ENCODE data around the gene CISD1.

GRCh38 chr10:58267713-58268453 is 1.1 kb upstream of the CISD1 start, which contains the start of gene IPMK:
- TF ChIP-seq, protein P1, sequence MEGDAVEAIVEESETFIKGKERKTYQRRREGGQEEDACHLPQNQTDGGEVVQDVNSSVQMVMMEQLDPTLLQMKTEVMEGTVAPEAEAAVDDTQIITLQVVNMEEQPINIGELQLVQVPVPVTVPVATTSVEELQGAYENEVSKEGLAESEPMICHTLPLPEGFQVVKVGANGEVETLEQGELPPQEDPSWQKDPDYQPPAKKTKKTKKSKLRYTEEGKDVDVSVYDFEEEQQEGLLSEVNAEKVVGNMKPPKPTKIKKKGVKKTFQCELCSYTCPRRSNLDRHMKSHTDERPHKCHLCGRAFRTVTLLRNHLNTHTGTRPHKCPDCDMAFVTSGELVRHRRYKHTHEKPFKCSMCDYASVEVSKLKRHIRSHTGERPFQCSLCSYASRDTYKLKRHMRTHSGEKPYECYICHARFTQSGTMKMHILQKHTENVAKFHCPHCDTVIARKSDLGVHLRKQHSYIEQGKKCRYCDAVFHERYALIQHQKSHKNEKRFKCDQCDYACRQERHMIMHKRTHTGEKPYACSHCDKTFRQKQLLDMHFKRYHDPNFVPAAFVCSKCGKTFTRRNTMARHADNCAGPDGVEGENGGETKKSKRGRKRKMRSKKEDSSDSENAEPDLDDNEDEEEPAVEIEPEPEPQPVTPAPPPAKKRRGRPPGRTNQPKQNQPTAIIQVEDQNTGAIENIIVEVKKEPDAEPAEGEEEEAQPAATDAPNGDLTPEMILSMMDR (conservative IDR thresholded peaks at IDR 0.05; ENCODE audit: low read length), result no peak
- no peak for TF ChIP-seq EZH2phosphoT487 (IDR thresholded peaks at IDR 0.05; ENCODE audit: borderline replicate concordance, low read depth, low read length)
